SK-N-SH (cell line): ENCODE measurements around the gene POC5. TPM values are rescaled to one million over a fixed set of nuclear protein-coding genes. Genes with fewer than 3 reads are reported as not detected.

Experiments used
- CTCF ChIA-PET: fragments of 300-600, 350-600 bp; formaldehyde crosslinking; extraction: SDS; loops from one replicate; lab custom pipeline; 2021; lab: Yijun Ruan, JAX
- POLR2A ChIA-PET: fragments of 350-600 bp; sonication (Branson Sonifier 250); formaldehyde crosslinking; extraction: SDS; loops from one replicate; lab custom pipeline; 2020; ENCODE audit warnings: antibody characterized with exemption, inconsistent platforms; lab: Yijun Ruan, JAX
- DNase-seq: peaks from one replicate; pipeline ENCODE4 v3.0.0; 2012
- H2AFZ ChIP-seq: fragments of 200-600 bp; sonication (generic); 2 replicates; pipeline ENCODE4 v1.8.1; 2016; ENCODE audit warnings: antibody characterized with exemption, mild to moderate bottlenecking, low read depth
- H3F3A ChIP-seq: fragments of 200-600 bp; sonication (generic); replicated peaks from 2 replicates; pipeline ENCODE3; 2016; ENCODE audit warnings: antibody characterized with exemption, mild to moderate bottlenecking; ENCODE audit not compliant: insufficient read depth
- H3K27ac ChIP-seq, 2 experiments: fragments of 200-500 bp in 1 of 2; fragments of 200-600 bp in 1 of 2; sonication (Bioruptor generic) in 1 of 2; sonication (generic), shearing (Covaris generic) in 1 of 2; 2 replicates each; pipeline versions ENCODE4 v1.5.1 to v1.6.1; 2014 to 2016; ENCODE audit warnings: low read depth in 2 of 2, inconsistent platforms in 1 of 2, low read length in 1 of 2, mild to moderate bottlenecking in 1 of 2, mixed read lengths in 1 of 2
- H3K27me3 ChIP-seq: fragments of 200-600 bp; sonication (generic), shearing (Covaris generic); 2 replicates; pipeline ENCODE4 v1.6.1; 2016; ENCODE audit warnings: mixed run types; ENCODE audit not compliant: insufficient read depth
- H3K36me3 ChIP-seq, 2 experiments: fragments of 200-500 bp in 1 of 2; fragments of 200-600 bp in 1 of 2; sonication (Bioruptor generic) in 1 of 2; sonication (generic) in 1 of 2; replicated peaks in 1 of 2; 2 replicates each; pipeline versions ENCODE3 to v1.5.1; 2014 to 2016; ENCODE audit warnings: low read length in 1 of 2, mild to moderate bottlenecking in 1 of 2; ENCODE audit not compliant: insufficient read depth in 2 of 2, control insufficient read depth in 1 of 2
- H3K4me1 ChIP-seq, 2 experiments: fragments of 200-500 bp in 1 of 2; fragments of 200-600 bp in 1 of 2; sonication (Bioruptor generic) in 1 of 2; sonication (generic), shearing (Covaris generic) in 1 of 2; 2 replicates each; pipeline versions ENCODE4 v1.5.1 to v1.6.1; 2014 to 2016; ENCODE audit warnings: low read depth in 1 of 2, low read length in 1 of 2, mixed run types in 1 of 2; ENCODE audit not compliant: insufficient read depth in 2 of 2, control insufficient read depth in 1 of 2
- H3K4me2 ChIP-seq: fragments of 200-600 bp; sonication (generic), shearing (Covaris generic); 2 replicates; pipeline ENCODE4 v1.6.1; 2017; ENCODE audit warnings: mixed run types
- H3K4me3 ChIP-seq, 2 experiments: fragments of 200-500 bp in 1 of 2; fragments of 200-600 bp in 1 of 2; sonication (Bioruptor generic) in 1 of 2; sonication (generic), shearing (Covaris generic) in 1 of 2; 2 replicates each; pipeline versions ENCODE4 v1.5.1 to v1.8.1; 2014 to 2016; ENCODE audit warnings: low read depth in 2 of 2, inconsistent platforms in 1 of 2, low read length in 1 of 2, mild to moderate bottlenecking in 1 of 2, mixed read lengths in 1 of 2, moderate library complexity in 1 of 2
- H3K79me2 ChIP-seq: fragments of 200-600 bp; sonication (generic); 2 replicates; pipeline ENCODE4 v1.8.1; 2017; ENCODE audit warnings: mild to moderate bottlenecking; ENCODE audit not compliant: insufficient read depth
- H3K9ac ChIP-seq: fragments of 200-600 bp; sonication (generic); 2 replicates; pipeline ENCODE4 v1.6.1; 2017; ENCODE audit warnings: mixed run types
- H3K9me2 ChIP-seq: fragments of 200-600 bp; sonication (generic); 2 replicates; pipeline ENCODE4 v1.6.1; 2017; ENCODE audit warnings: mixed run types
- H3K9me3 ChIP-seq: fragments of 200-600 bp; sonication (generic); 2 replicates; pipeline ENCODE4 v1.6.1; 2017; ENCODE audit warnings: mixed run types, mild to moderate bottlenecking, moderate library complexity
- H4K20me1 ChIP-seq: fragments of 200-600 bp; sonication (generic); 2 replicates; pipeline ENCODE4 v1.6.1; 2017; ENCODE audit warnings: mild to moderate bottlenecking, mixed run types; ENCODE audit not compliant: insufficient read depth
- CHD2 ChIP-seq: fragments of 150-350 bp; IDR thresholded peaks from 2 replicates; pipeline ENCODE4 v1.6.1; 2018; ENCODE audit warnings: low read length; ENCODE audit not compliant: partially characterized antibody
- ELF1 ChIP-seq: IDR thresholded peaks from 2 replicates; pipeline ENCODE4 v1.4.0; 2012
- EP300 ChIP-seq, 2 experiments: IDR thresholded peaks; 2 replicates each; pipeline versions ENCODE4 v1.4.0 to v1.6.1; 2012; ENCODE audit warnings: borderline replicate concordance in 1 of 2, low read depth in 1 of 2, low read length in 1 of 2
- FOSL2 ChIP-seq: IDR thresholded peaks from 2 replicates; pipeline ENCODE4 v1.4.0; 2012; ENCODE audit warnings: low read depth, mild to moderate bottlenecking, moderate library complexity, borderline replicate concordance
- FOXM1 ChIP-seq: IDR thresholded peaks from 2 replicates; pipeline ENCODE4 v1.4.0; 2012; ENCODE audit warnings: low read depth, mild to moderate bottlenecking
- IRF3 ChIP-seq: fragments of 150-350 bp; IDR thresholded peaks from 2 replicates; pipeline ENCODE4 v1.6.1; 2016; ENCODE audit warnings: mild to moderate bottlenecking, low read depth, low read length
- JUND ChIP-seq: IDR thresholded peaks from 2 replicates; pipeline ENCODE4 v1.4.0; 2012
- NFIC ChIP-seq: IDR thresholded peaks from 2 replicates; pipeline ENCODE4 v1.4.0; 2012; ENCODE audit warnings: borderline replicate concordance
- PBX3 ChIP-seq: IDR thresholded peaks from 2 replicates; pipeline ENCODE4; 2012
- POLR2AphosphoS5 ChIP-seq: IDR thresholded peaks from 2 replicates; pipeline ENCODE4 v1.6.1; 2012; ENCODE audit warnings: low read depth, low read length
- RFX5 ChIP-seq: IDR thresholded peaks from 2 replicates; pipeline ENCODE4 v1.6.1; 2012; ENCODE audit warnings: mild to moderate bottlenecking, improper control_type of control experiment, low read length
- TCF12 ChIP-seq: IDR thresholded peaks from 2 replicates; pipeline ENCODE4 v1.4.0; 2012
- WGBS: methylation state at CpG from one replicate; pipeline ENCODE4 v1.1.6; 2017; ENCODE audit warnings: low lambda C conversion rate; 5-methylcytosine and 5-hydroxymethylcytosine counted together
- polyA plus RNA-seq, 3 experiments: library from polyadenylated mRNA; depleted of rRNA; stranded (reverse); fragments of >200 nt; gene quantifications; 2 replicates each; pipeline ENCODE4 v1.2.3, GENCODE V29; 2012
- TF ChIP-seq, protein P1 (sequence below): fragments of 150-350 bp; IDR thresholded peaks from 2 replicates; pipeline ENCODE4 v1.6.1; 2017; ENCODE audit warnings: antibody characterized with exemption, low read length, low read depth, borderline replicate concordance
- TF ChIP-seq, protein P2 (sequence below): IDR thresholded peaks from 2 replicates; pipeline ENCODE4 v1.4.0; 2012; ENCODE audit warnings: low read depth, borderline replicate concordance

The POC5 gene
- polyA plus RNA-seq, 1 of the 3 experiments (the other 2 are of a cell fraction): 15.9 TPM

DNA sequence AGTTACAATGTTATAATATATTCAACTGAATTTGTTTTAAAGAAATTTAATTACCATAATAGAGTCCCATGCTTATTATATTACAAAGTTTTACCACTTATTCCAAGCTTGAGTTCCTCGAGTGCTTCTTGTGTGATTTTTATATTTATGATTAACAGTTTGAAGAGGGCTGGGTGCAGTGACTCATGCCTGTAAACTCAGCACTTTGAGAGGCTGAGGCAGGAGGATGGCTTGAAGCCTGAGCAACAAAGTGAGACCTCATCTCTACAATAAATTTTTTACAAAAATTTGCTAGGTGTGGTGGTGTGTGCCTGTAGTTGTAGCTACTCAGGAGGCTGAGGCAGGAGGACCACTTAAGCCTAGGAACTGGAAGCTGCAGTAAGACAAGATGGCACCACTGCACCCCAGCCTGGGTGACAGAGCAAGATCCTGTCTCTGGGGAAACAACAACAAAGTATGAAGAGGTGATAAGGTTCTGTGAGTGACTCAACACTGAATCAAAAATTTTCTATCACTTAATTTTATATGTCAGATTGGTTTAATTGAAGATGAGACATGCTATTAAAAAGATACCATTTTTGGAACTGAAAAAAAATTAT lies 9.2 kb downstream of the POC5 start:
- DNase-seq: no peak
- 41% methylated on average over 1 of the region's 1 CpG for WGBS
- H3K4me2 ChIP-seq: no peak overlapping the region

GRCh38 chr5:75706775-75707174 lies 10.5 kb downstream of the POC5 start:
- Histone ChIP-seq H3K9me3 (no peaks in the 10 kb centered on the region), H3K9me2 (no peaks in the 10 kb centered on the region), H3K4me2 (no peak overlapping the region), H3K36me3 (peaks cover 48 to 56% of the 10 kb centered on the region in 2 experiments), H2AFZ (no peak overlapping the region), H3K4me3 (no peak overlapping the region), H3K4me1 (no peaks in the 10 kb centered on the region), H3K9ac (no peak overlapping the region), H3K27me3 (no peaks in the 10 kb centered on the region), H3F3A (no peaks in the 10 kb centered on the region), H3K27ac (no peak overlapping the region), H3K79me2 (peaks cover 21% of the 10 kb centered on the region), H4K20me1 (no peaks in the 10 kb centered on the region)
- DNase-seq: no peak
- no peak for TF ChIP-seq FOXM1
- no peak for TF ChIP-seq EP300 (IDR thresholded peaks at IDR 0.05; ENCODE audit: borderline replicate concordance in 1 of 2, low read depth in 1 of 2, low read length in 1 of 2)
- no peak for TF ChIP-seq NFIC
- no peak for TF ChIP-seq ELF1
- TF ChIP-seq RFX5: no peak
- TF ChIP-seq FOSL2: no peak
- TF ChIP-seq JUND: no peak
- no peak for TF ChIP-seq POLR2AphosphoS5
- POLR2A ChIA-PET: no interaction called here
- CTCF ChIA-PET: no interaction called here
- WGBS: 69% methylated on average over 3 of the region's 3 CpGs

More for the DNA sequence above, 9.2 kb downstream of the POC5 start:
- Histone ChIP-seq H3K27me3 (no peaks in the 10 kb centered on the region), H3K4me1 (no peaks in the 10 kb centered on the region), H3K79me2 (peaks cover 29% of the 10 kb centered on the region), H3K9me3 (no peaks in the 10 kb centered on the region), H4K20me1 (no peaks in the 10 kb centered on the region), H3K27ac (no peak overlapping the region), H3K4me3 (no peak overlapping the region), H3K9ac (no peak overlapping the region), H3K36me3 (peaks cover 47 to 50% of the 10 kb centered on the region in 2 experiments), H3F3A (no peaks in the 10 kb centered on the region), H3K9me2 (no peaks in the 10 kb centered on the region)
- ChIA-PET CTCF (no interaction called here), POLR2A (interaction anchor here (0.6 kb wide), 1 partner anchor 83 kb away, joined by 3 read pairs; no protein-coding TSS in a partner anchor)
- TF ChIP-seq TCF12: no peak
- TF ChIP-seq, all 33 proteins: peak for 0
- no peak overlapping the region for H2AFZ ChIP-seq

- TF ChIP-seq, protein P1, sequence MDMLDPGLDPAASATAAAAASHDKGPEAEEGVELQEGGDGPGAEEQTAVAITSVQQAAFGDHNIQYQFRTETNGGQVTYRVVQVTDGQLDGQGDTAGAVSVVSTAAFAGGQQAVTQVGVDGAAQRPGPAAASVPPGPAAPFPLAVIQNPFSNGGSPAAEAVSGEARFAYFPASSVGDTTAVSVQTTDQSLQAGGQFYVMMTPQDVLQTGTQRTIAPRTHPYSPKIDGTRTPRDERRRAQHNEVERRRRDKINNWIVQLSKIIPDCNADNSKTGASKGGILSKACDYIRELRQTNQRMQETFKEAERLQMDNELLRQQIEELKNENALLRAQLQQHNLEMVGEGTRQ: no peak
- no peak for TF ChIP-seq POLR2AphosphoS5
- TF ChIP-seq IRF3: no peak
- TF ChIP-seq FOSL2: no peak
- no peak for TF ChIP-seq CHD2
- no peak for TF ChIP-seq PBX3
- TF ChIP-seq, protein P2, sequence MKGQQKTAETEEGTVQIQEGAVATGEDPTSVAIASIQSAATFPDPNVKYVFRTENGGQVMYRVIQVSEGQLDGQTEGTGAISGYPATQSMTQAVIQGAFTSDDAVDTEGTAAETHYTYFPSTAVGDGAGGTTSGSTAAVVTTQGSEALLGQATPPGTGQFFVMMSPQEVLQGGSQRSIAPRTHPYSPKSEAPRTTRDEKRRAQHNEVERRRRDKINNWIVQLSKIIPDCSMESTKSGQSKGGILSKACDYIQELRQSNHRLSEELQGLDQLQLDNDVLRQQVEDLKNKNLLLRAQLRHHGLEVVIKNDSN: no peak
- Histone ChIP-seq H3K27ac (no peak overlapping the region), H3F3A (no peaks in the 10 kb centered on the region), H3K27me3 (no peaks in the 10 kb centered on the region), H3K79me2 (peaks cover 17% of the 10 kb centered on the region), H3K36me3 (peaks cover 43 to 56% of the 10 kb centered on the region in 2 experiments), H2AFZ (no peak overlapping the region), H3K9ac (no peak overlapping the region), H4K20me1 (no peaks in the 10 kb centered on the region), H3K9me3 (no peaks in the 10 kb centered on the region), H3K4me2 (no peak overlapping the region), H3K4me1 (no peaks in the 10 kb centered on the region), H3K4me3 (no peak overlapping the region), H3K9me2 (no peaks in the 10 kb centered on the region)
- no peak for DNase-seq
- WGBS: 100% methylated on average over 1 of the region's 1 CpG
- CTCF ChIA-PET: no interaction called here
- POLR2A ChIA-PET: no interaction called here
These were observed 11.2 kb downstream of the POC5 start for GRCh38 chr5:75706016-75706415.
